SH-SY5Y (cell line): ENCODE measurements around the gene ESPN.

ENCODE experiments used
- GATA2 ChIP-seq: IDR thresholded peaks from 2 replicates; pipeline ENCODE4 v1.6.1; 2011; ENCODE audit warnings: mild to moderate bottlenecking, low read depth, low read length
- GATA3 ChIP-seq: IDR thresholded peaks from 2 replicates; pipeline ENCODE4 v1.6.1; 2011; ENCODE audit warnings: low read depth, mild to moderate bottlenecking, low read length, moderate library complexity

- TF ChIP-seq GATA2 = no peak
- TF ChIP-seq GATA3 = no peak
These were observed 10.6 kb downstream of the ESPN start for GRCh38 chr1:6435129-6435528.
